Naive thymus-derived CD4-positive, alpha-beta T cell (primary cell): ENCODE measurements around the gene OR13C4. TPM values are rescaled to one million over a fixed set of nuclear protein-coding genes. Genes with fewer than 3 reads are reported as not detected.

Experiments
- ATAC-seq: fragments of 150-1000 bp; cut with Tn5 transposase; 2 replicates; pipeline ENCODE4 v1.10.0; 2021; ENCODE audit warnings: mild to moderate bottlenecking, moderate library complexity
- CTCF ChIA-PET: fragments of 350-600 bp; sonication (Branson Sonifier 250); formaldehyde crosslinking; loops from one replicate; lab custom pipeline; 2021; ENCODE audit warnings: antibody characterized with exemption; lab: Charles Lee
- POLR2A ChIA-PET: fragments of 350-600 bp; sonication (Branson Sonifier 250); formaldehyde crosslinking; loops from one replicate; lab custom pipeline; 2021; ENCODE audit warnings: antibody characterized with exemption, inconsistent platforms; lab: Charles Lee
- DNase-seq, 9 donors: peaks; one replicate each; pipeline versions ENCODE4 v3.0.0 to v3.0.0-alpha.2; 2020 to 2022; ENCODE audit warnings: mixed read lengths in 1 of 9
- H3K27ac ChIP-seq: one replicate; pipeline ENCODE4 v1.7.0; 2013; ENCODE audit warnings: mild to moderate bottlenecking, low read depth, low read length, moderate library complexity
- H3K27me3 ChIP-seq, 2 donors: one replicate each; pipeline ENCODE4 v1.7.0; 2013; ENCODE audit warnings: low read length in 2 of 2, mild to moderate bottlenecking in 2 of 2, moderate library complexity in 2 of 2; ENCODE audit not compliant: control insufficient read depth in 2 of 2, insufficient read depth in 2 of 2
- H3K36me3 ChIP-seq, 3 experiments: 1 replicate in 2 of 3; 2 replicates in 1 of 3; pipeline ENCODE4 v1.7.0; 2013; ENCODE audit warnings: low read length in 3 of 3, mild to moderate bottlenecking in 3 of 3, moderate library complexity in 1 of 3; ENCODE audit not compliant: insufficient read depth in 3 of 3, control insufficient read depth in 2 of 3
- H3K4me1 ChIP-seq, 2 donors: one replicate each; pipeline ENCODE4 v1.7.0; 2013; ENCODE audit warnings: low read length in 2 of 2, mild to moderate bottlenecking in 2 of 2, moderate library complexity in 1 of 2; ENCODE audit not compliant: control insufficient read depth in 2 of 2, insufficient read depth in 2 of 2
- H3K4me3 ChIP-seq: 2 replicates; pipeline ENCODE4 v1.7.0; 2013; ENCODE audit warnings: mild to moderate bottlenecking, low read length
- H3K9me3 ChIP-seq, 3 experiments: 1 replicate in 2 of 3; 2 replicates in 1 of 3; pipeline ENCODE4 v1.7.0; 2013; ENCODE audit warnings: low read length in 3 of 3; ENCODE audit not compliant: control insufficient read depth in 2 of 3
- H3K27ac Mint-ChIP-seq, 9 donors: one replicate each; pipeline ENCODE4 v1.8.0; 2020 to 2022; ENCODE audit warnings: mixed read lengths in 9 of 9, mild to moderate bottlenecking in 8 of 9, moderate library complexity in 5 of 9, inconsistent platforms in 2 of 9
- H3K27me3 Mint-ChIP-seq, 5 donors: one replicate each; pipeline ENCODE4 v1.8.0; 2021 to 2022; ENCODE audit warnings: mixed read lengths in 5 of 5, mild to moderate bottlenecking in 1 of 5
- H3K36me3 Mint-ChIP-seq, 5 donors: one replicate each; pipeline ENCODE4 v1.8.0; 2020 to 2022; ENCODE audit warnings: mixed read lengths in 5 of 5, mild to moderate bottlenecking in 3 of 5, inconsistent platforms in 1 of 5
- H3K4me1 Mint-ChIP-seq, 7 donors: one replicate each; pipeline ENCODE4 v1.8.0; 2020 to 2022; ENCODE audit warnings: mixed read lengths in 7 of 7, mild to moderate bottlenecking in 3 of 7, inconsistent platforms in 1 of 7
- H3K4me3 Mint-ChIP-seq, 10 donors: one replicate each; pipeline ENCODE4 v1.8.0; 2020 to 2022; ENCODE audit warnings: mild to moderate bottlenecking in 10 of 10, mixed read lengths in 10 of 10, moderate library complexity in 6 of 10, inconsistent platforms in 2 of 10
- H3K9me3 Mint-ChIP-seq, 11 donors: one replicate each; pipeline ENCODE4 v1.8.0; 2020 to 2022; ENCODE audit warnings: mixed read lengths in 11 of 11, mild to moderate bottlenecking in 4 of 11, inconsistent platforms in 1 of 11, moderate library complexity in 1 of 11
- intact Hi-C, 2 donors: fragments of 100-400 bp; cut with micrococcal nuclease; formaldehyde crosslinking; loops; one replicate each; pipeline ENCODE4 v1.15.1; 2023
- polyA plus RNA-seq, 2 donors: library from polyadenylated mRNA; unstranded; fragments of 300-500 nt; fragmentation: Illumina TruSeq; gene quantifications; one replicate each; pipeline ENCODE4 v1.2.3, GENCODE V29; 2021
- total RNA-seq, 6 experiments: library from RNA in 5 of 6; stranded (reverse) in 5 of 6; gene quantifications; 1 replicate in 5 of 6; 2 replicates in 1 of 6; pipeline ENCODE4 v1.2.3 and lab custom pipeline; 2021 to 2026

OR13C4 gene
- total and polyA plus RNA-seq, 7 experiments from 2014 or later = not detected

DNA sequence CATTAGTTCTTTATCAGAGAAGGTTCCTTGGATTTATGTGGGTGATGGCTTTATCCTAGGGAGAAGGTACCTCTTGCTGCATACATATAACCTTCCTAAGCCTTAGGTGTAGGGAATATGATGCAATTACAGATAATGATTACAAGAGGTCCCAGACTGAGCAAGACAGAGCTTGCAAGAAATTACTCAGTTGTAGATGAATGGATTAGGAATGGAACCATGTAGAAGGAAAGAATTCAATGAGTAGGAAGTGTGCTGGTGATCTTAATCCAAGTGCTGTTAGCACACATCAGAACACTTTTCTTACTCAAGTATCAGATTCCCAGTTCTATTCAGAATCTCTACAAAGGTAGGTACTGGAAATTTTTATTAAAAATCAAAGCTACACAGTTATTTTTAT lies 20.4 kb downstream of the OR13C4 start:
- Mint-ChIP-seq H3K27me3 (peaks cover 0 to 13% (median 5%) of the 10 kb centered on the region in 5 donors), H3K36me3 (no peaks in the 10 kb centered on the region), H3K9me3 (peaks cover 0 to 13% (median 5%) of the 10 kb centered on the region in 11 donors), H3K27ac (no peak overlapping the region), H3K4me1 (no peaks in the 10 kb centered on the region), H3K4me3 (no peak overlapping the region)
- no peak for ATAC-seq
- no peaks in the 10 kb centered on the region for H3K36me3 ChIP-seq
- H3K4me1 ChIP-seq = no peaks in the 10 kb centered on the region
- no peak overlapping the region for H3K4me3 ChIP-seq
- no peaks in the 10 kb centered on the region for H3K27me3 ChIP-seq
- no peak overlapping the region for H3K27ac ChIP-seq
- intact Hi-C loops = no loop called here
- POLR2A ChIA-PET = no interaction called here
- CTCF ChIA-PET = no interaction called here
- no peak for DNase-seq
- H3K9me3 ChIP-seq = no peaks in the 10 kb centered on the region

DNA sequence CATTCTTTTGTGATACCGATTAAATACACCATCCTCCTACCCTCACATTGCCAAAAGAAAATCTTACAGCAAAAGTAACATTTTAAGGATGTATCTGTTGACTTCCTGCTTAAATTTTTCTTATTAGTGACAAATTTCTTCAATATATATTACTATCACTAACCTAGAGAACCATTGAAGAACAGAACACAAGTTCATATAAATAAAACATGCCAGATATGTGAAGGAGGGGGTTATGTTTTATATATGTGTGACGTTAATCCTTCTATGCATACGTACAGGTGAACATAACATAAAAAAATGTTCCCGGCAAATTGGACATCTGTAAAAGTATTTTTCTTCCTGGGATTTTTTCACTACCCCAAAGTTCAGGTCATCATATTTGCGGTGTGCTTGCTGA lies 23.0 kb downstream of the OR13C4 start, which contains the start of gene OR13F1:
Gene OR13F1, plus strand, starts transcription at position 301 of the 400 bp plus-strand sequence. Its CDS starts 0 bp downstream, at position 301.
- Histone ChIP-seq H3K4me3 (no peak within 1 kb of the TSS), H3K36me3 (no peaks in the 10 kb centered on the region), H3K4me1 (no peaks in the 10 kb centered on the region), H3K27me3 (no peaks in the 10 kb centered on the region), H3K27ac (no peak within 1 kb of the TSS), H3K9me3 (no peaks in the 10 kb centered on the region)
- Mint-ChIP-seq H3K27ac (peak within 1 kb of the TSS in 1 of 9 donors; percentile 39), H3K4me3 (no peak within 1 kb of the TSS), H3K9me3 (peaks cover 0 to 13% (median 3%) of the 10 kb centered on the region in 11 donors), H3K4me1 (no peaks in the 10 kb centered on the region), H3K27me3 (peaks cover 0 to 5% (median 0%) of the 10 kb centered on the region in 5 donors), H3K36me3 (no peaks in the 10 kb centered on the region)
- intact Hi-C loops = no loop called here
- ChIA-PET POLR2A (no interaction called here), CTCF (no interaction called here)
- no peak for DNase-seq
- no peak for ATAC-seq

DNA sequence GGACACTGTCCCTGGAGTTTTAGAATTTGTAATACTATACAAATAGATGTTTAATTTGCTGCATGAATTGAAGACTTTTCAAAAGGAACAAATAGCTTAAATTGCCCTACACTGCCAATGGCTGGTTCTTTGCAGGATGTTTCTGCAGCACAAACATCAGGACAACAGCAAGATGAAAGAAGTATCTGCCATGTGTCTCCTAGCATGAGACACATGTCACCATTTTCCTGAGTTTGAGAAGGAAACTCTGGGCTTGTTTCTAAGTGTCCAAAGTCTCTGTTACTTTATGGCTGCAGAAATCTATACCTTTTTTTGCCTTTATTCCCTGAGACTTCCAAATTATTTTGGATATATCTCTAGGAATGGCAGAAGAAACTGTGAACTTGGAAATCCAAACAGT lies 23.6 kb downstream of the OR13C4 start:
- DNase-seq (no peak), ATAC-seq (no peak)
- no peaks in the 10 kb centered on the region for H3K36me3 ChIP-seq
- Mint-ChIP-seq H3K27ac (no peak overlapping the region), H3K4me1 (no peaks in the 10 kb centered on the region), H3K4me3 (no peak overlapping the region), H3K9me3 (peaks cover 0 to 13% (median 3%) of the 10 kb centered on the region in 11 donors), H3K27me3 (peaks cover 0 to 5% (median 0%) of the 10 kb centered on the region in 5 donors), H3K36me3 (no peaks in the 10 kb centered on the region)
- H3K4me1 ChIP-seq = no peaks in the 10 kb centered on the region
- no peak overlapping the region for H3K27ac ChIP-seq
- no peaks in the 10 kb centered on the region for H3K27me3 ChIP-seq
- intact Hi-C loops = no loop called here
- ChIA-PET CTCF (no interaction called here), POLR2A (no interaction called here)
- H3K4me3 ChIP-seq = no peak overlapping the region
- no peaks in the 10 kb centered on the region for H3K9me3 ChIP-seq

DNA sequence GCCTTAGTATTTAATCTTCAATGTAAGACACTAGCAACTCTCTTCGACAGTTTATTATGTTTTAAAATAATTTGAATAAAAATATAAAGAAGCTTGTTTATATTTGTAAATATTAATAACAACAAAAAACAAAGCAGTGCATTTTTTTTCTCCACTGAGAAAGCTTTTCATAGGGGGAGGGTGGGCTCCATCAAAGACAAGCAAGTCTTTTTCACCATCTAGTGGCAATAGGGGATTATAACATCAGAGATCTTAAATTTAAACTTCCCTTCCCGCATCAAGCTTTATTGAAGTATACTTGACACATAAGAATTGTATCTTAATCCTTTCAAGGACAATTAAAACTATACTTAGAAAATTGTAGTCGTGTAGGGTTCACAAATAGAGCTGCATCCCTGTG lies 32.2 kb downstream of the OR13C4 start:
- H3K9me3 Mint-ChIP-seq = peaks cover 0 to 10% (median 2%) of the 10 kb centered on the region in 11 donors
- H3K27ac ChIP-seq = no peak overlapping the region
- H3K27me3 Mint-ChIP-seq = no peaks in the 10 kb centered on the region
- no peaks in the 10 kb centered on the region for H3K27me3 ChIP-seq
- CTCF ChIA-PET = no interaction called here
- POLR2A ChIA-PET = no interaction called here
- no peak overlapping the region for H3K4me3 ChIP-seq
- H3K4me1 Mint-ChIP-seq = no peaks in the 10 kb centered on the region
- DNase-seq (no peak), ATAC-seq (no peak)
- intact Hi-C loops = no loop called here
- no peak overlapping the region for H3K27ac Mint-ChIP-seq
- H3K4me3 Mint-ChIP-seq = no peak overlapping the region
- no peaks in the 10 kb centered on the region for H3K4me1 ChIP-seq
- H3K36me3 ChIP-seq = no peaks in the 10 kb centered on the region
- no peaks in the 10 kb centered on the region for H3K9me3 ChIP-seq
- no peaks in the 10 kb centered on the region for H3K36me3 Mint-ChIP-seq

DNA sequence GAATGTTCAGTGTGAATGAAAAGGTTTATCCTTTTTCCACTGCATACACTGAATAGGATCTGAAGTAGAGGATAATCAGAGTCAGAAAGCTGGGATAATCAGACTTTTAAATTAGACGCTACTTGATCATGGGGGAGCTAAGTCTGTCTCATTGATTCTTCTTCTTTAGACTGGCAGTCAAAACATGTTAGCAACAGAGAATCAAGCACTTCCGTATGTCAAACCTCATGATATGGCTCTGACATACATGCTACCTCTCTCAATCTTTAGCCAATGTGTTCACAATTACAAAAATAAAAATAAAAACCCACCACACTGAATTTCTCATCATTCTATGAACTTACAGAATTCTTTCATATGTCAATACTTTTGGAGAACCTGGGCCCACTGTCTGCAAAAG lies 42.0 kb downstream of the OR13C4 start:
- Mint-ChIP-seq H3K27me3 (peaks cover 0 to 5% (median 0%) of the 10 kb centered on the region in 5 donors), H3K4me3 (no peak overlapping the region), H3K9me3 (peaks cover 0 to 5% (median 0%) of the 10 kb centered on the region in 11 donors), H3K4me1 (no peaks in the 10 kb centered on the region), H3K27ac (no peak overlapping the region), H3K36me3 (no peaks in the 10 kb centered on the region)
- H3K27me3 ChIP-seq = no peaks in the 10 kb centered on the region
- intact Hi-C loops = no loop called here
- H3K9me3 ChIP-seq = no peaks in the 10 kb centered on the region
- no peak overlapping the region for H3K4me3 ChIP-seq
- CTCF ChIA-PET = no interaction called here
- no peak overlapping the region for H3K27ac ChIP-seq
- no peak for ATAC-seq
- no peaks in the 10 kb centered on the region for H3K4me1 ChIP-seq
- no peaks in the 10 kb centered on the region for H3K36me3 ChIP-seq
- POLR2A ChIA-PET = no interaction called here
- no peak for DNase-seq

DNA sequence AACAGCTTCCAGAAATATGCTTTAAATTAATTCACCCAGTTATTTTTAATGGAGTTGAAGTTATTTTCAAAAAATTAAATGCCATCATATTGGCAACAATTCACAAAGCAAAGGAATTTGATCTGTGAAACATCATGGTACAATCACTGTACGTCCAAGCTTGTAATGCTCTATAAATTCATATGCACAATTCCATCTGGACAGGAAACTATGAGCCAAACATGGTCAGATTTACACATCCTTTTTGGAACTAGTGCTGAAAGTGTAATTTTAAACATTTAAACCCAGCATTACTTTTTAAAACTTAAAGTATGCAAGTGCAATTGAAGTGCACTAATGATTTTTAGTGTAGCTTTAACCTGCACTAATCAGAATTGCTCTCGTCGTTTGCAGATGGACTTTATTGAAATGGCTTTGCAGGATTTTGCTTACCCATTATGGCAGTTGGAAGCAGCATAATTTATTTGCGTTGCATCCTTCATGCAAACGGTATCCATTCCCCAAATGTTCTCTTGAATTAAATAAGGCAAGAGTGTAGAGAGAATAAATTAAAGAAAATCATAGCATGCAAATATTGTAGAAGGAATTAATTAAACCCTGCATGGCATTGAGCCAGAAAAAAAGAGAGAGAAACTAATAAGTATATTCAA lies 44.0 kb downstream of the OR13C4 start:
- H3K4me1 Mint-ChIP-seq = no peaks in the 10 kb centered on the region
- H3K36me3 Mint-ChIP-seq = no peaks in the 10 kb centered on the region
- H3K4me1 ChIP-seq = no peaks in the 10 kb centered on the region
- no peak for ATAC-seq
- peaks cover 0 to 5% (median 0%) of the 10 kb centered on the region in 5 donors for H3K27me3 Mint-ChIP-seq
- POLR2A ChIA-PET = no interaction called here
- no peak overlapping the region for H3K27ac ChIP-seq
- CTCF ChIA-PET = no interaction called here
- intact Hi-C loops = no loop called here
- no peak overlapping the region for H3K4me3 Mint-ChIP-seq
- DNase-seq = no peak
- no peak overlapping the region for H3K4me3 ChIP-seq
- H3K9me3 ChIP-seq = no peaks in the 10 kb centered on the region
- no peak overlapping the region for H3K27ac Mint-ChIP-seq
- H3K9me3 Mint-ChIP-seq = peaks cover 0 to 5% (median 0%) of the 10 kb centered on the region in 11 donors
- no peaks in the 10 kb centered on the region for H3K36me3 ChIP-seq
- no peaks in the 10 kb centered on the region for H3K27me3 ChIP-seq
